GM21423 (cell line): Measurements from ENCODE around the gene SPDYE2.
A peak's percentile ranks its signal among the peaks of the same experiment; 100 is the strongest.
"Not testable (repeated sequence)": the region's sequence is repeated elsewhere in the genome, so short reads cannot be mapped to it uniquely, and the experiment has no call there.

Source experiments
- ATAC-seq: cut with Tn5 transposase; IDR thresholded peaks from one replicate; pipeline ENCODE4 v1.9.1; 2021; ENCODE audit warnings: mild to moderate bottlenecking, moderate library complexity; ENCODE audit not compliant: unreplicated experiment

Gene SPDYE2, protein sequence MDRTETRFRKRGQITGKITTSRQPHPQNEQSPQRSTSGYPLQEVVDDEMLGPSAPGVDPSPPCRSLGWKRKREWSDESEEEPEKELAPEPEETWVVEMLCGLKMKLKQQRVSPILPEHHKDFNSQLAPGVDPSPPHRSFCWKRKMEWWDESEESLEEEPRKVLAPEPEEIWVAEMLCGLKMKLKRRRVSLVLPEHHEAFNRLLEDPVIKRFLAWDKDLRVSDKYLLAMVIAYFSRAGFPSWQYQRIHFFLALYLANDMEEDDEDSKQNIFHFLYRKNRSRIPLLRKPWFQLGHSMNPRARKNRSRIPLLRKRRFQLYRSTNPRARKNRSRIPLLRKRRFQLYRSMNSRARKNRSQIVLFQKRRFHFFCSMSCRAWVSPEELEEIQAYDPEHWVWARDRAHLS

DNA sequence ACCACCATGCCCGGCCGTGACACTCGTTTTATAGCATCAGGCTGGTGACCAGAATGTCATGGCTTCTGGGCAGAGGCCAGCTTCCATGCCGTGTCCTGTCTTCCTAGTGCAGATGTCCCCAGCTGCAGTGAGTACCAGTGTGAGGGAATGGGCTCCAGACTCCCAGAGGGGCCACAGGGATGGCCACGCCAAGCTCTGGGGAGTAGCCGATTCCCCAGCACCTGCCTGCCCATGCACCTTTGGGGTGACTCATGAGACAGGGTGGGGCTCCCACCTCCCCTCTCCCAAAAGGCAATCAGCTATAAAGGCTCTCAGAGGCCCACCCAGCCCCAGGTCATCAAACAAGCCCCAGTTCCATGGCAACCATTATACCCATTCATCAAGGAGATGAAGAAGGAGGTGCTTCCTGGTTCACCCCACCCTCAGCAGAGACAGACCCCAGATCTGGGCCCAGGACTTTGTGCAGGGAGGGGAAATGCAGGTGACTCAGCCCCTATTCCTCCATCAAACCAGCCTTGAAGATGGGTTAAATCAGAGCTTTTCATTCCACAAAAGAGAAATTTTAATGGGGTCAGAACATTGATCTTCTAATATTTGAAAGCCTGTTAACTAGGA, at the start of gene SPDYE2:
Gene SPDYE2, plus strand, starts transcription at position 419 of the 615 bp plus-strand sequence. CDS start 2,030 bp downstream, outside the sequence.
- not testable (repeated sequence) for ATAC-seq

DNA sequence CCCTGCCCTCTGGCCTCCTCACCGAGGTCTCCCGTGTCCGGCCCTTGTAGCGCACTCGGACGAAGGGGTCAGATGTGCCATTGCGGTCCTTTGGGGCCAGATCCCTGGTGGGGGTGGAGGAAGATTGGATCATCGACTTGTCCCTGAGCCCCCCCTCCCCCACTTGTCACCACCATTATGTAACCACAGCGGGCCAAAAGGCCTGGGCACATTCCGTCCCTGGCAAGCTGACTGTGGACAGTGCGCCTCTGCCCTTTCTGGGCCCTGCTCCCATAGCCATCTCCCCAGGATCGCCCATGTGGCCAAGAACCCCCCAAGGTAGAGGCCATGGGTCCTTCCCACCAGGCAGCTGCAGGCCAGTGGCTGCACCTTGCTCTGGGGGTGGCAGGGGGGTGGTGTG, 47.9 kb upstream of the SPDYE2 start:
- not testable (repeated sequence) for ATAC-seq

DNA sequence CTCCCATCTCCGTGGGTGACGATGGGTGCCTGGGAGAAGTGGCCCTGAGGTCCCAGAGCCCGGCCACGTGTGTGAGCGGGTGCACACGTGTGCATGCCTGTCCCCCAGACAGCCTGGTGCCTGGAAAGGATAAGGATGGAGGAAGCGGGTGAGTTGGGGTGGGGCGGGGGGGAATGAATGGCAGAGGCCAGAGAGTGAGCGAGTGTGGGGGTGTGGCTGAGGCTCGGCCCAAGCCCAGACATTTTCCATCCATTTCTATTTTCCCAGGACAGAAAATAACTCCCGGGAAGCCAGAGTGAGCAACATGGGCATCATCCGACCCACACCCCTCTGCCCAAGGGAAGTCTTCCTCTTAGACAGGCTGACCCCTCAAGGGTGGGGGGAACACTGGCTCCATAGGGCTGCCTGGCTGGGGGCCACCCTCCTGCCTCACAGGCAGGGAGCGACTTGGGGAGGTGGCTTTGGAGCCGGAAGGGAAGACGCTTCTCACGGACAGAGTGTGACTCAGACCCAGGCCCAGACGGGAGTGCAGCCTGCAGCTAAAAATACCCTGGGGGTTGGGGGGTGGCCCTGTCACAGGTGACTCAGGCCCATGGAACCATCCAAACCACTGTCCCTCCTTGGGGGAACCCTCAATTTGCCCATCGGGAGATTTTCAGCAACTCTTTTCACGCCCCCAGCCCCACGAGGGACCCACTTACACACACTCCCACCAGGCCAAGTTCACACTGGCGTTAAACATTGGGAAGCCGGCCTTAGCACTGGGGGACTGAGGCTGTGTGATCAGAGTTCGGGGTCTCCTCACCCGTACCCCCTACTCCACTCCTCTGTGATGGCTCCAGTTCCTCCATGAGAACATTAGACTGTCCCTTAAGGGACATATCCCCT, 45.5 kb upstream of the SPDYE2 start:
- not testable (repeated sequence) for ATAC-seq

DNA sequence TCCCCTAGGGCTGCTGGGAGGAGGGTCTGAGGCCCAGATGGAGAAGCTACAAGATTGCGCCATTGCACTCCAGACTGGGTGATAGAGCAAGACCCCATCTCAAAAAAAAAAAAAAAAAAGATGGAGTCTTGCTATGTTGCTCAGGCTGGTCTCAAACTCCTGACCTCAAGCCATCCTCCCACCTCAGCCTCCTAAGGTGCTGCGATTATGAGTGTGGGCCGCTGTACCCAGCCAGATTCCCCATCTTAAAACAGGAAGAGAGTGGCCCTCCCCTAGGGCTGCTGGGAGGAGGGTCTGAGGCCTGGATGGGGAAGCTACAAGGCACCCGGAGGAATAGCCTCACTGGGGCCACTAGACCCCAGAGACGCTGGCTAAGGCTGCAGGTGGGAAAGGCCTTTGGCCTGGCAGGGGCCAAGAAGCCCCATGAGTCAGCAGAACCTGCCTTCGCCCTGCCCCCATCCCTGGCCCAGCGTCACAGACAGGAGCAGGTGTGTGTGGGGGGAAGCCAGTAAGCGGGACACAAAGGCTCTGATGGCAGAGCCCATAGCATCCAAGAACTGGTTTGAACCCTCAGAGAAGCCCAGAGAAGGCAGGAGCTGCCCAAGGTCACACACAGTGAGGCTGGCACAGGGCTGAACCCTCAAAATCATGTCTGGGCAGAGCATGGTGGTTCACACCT, 43.5 kb upstream of the SPDYE2 start:
- not testable (repeated sequence) for ATAC-seq

DNA sequence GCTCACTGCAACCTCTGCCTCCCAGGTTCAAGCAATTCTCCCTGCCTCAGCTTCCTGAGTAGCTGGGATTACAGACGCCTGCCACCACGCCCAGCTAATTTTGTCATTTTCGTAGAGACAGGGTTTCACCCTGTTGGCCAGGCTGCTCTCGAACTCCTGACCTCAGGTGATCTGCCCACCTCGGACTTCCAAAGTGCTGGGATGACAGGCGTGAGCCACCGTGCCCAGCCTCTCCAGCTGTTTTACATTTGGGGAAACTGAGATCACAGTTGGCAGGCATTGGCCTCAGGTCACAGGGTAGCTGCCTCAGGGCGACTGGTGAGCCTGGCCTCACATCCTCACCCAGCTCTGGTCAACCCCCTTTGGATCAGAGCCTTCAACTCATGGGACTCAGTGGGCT, 40.5 kb upstream of the SPDYE2 start:
- not testable (repeated sequence) for ATAC-seq

DNA sequence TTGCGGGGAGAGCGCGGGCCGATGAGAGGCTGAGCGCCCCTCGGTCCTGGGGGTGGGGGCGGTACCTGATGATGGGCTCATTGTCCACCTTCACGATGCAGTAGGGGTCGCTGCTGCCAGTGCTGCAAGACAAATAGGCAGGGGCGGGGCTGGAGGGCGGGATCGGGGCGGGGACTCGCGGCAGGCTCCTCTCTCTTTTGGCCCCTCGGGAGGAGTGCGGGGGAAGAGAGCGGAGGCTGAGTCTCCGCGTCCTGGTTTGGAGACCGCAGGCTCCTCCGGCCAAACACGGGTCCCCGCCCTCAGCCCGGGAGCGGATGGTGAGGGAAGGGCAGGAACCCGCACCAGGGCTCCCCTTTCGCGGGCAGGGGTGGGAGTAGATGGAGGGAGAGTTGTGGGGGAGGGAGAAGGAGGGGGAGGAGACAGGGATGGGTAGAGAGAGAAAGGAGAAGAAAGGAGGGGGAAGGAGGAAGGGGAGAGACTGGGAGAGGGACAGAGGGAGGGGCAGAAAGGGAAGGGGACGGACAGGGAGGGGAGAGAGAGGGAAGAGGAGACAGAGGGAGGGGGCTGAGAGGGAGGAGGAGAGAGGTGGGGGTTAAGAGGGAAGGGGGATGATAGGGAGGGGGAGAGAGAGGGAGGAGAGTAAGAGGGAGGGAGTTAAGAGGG, 39.0 kb upstream of the SPDYE2 start:
- ATAC-seq: peak; percentile 38

DNA sequence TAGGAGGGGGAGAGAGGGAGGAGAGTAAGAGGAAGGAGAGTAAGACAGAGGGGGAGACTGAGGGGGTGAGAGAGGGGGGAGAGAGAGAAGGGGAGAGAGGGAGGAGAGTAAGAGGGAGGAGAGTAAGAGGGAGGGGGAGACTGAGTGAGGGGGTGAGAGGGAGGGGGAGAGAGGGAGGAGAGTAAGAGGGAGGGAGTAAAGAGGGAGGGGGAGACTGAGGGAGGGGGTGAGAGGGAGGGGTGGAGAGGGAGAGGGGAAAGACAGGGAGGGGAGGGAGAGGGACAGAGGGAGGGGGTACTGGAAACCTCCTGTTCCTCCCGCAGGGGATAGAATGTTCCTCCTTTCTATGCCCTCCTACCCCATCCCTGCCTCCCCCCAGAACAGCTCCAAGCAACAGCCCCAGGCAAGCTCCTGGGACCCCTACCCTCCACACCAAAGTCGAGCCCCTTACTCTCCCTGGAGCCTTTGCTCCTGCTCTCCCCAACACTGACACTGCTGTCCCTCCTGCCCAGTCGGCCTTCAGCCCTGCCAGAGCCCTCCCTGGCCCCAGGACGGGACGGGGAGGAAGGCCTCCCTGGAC, 38.3 kb upstream of the SPDYE2 start:
- not testable (repeated sequence) for ATAC-seq

DNA sequence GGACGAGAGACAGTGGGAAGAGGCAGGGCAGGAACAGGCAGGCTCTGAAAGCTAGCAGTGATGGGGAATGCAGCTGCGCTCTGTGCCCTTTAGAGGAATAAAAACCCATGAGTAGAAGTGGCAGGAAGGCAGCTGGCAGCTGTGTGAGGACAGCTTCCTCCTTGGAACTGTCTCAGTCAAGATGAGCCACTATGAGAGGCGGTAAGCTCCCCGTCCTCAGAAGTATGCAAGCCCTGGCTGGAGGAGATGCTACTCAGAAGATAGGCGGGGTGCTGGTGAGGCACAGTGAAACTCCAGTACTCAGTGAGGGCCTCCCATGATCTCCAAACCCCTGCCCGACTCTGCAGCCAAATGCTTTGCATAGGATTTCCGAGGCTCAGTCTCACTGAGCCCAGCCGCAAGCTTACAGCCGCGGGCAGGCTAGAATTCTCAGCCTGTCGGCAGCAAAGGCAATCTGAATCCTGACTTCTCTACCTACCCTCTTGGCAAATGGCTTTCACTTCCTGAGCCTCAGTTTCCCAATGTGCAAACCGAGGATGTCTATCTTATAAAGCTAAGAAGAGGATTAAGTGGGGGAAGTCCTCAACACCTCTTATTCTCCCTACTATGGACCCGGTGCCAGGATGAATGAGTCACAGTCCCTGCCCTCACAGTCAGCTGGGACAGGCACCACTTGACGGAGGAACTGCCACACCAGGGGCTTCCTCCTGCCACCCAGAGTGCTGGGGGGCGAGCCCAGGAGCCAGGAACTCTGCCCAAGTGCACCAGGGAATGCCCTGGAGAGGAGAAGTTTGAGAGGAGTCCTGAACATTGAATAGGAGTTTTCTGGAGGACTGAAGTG, 35.9 kb upstream of the SPDYE2 start:
- ATAC-seq: peak; percentile 62

DNA sequence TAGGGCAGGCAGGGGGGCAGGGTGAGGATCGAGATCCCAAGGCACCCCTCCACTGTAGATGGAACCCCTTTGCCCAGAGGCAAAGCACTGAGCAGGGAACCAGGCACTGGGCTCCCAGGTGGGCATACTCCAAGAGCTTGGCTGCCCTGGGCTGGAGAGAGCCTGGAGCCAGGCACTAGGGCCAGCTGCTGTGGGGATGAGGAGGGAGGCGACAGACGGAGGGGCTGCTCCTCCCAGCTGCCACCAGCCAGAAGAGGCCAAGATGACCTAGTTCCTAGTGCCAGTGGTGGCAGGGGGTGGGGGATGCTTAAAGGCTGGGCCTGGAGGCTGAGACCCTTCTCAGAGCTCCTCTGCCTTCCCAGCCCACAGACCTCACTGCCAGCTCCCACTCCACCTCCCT, 35.1 kb upstream of the SPDYE2 start:
- ATAC-seq: not testable (repeated sequence)

DNA sequence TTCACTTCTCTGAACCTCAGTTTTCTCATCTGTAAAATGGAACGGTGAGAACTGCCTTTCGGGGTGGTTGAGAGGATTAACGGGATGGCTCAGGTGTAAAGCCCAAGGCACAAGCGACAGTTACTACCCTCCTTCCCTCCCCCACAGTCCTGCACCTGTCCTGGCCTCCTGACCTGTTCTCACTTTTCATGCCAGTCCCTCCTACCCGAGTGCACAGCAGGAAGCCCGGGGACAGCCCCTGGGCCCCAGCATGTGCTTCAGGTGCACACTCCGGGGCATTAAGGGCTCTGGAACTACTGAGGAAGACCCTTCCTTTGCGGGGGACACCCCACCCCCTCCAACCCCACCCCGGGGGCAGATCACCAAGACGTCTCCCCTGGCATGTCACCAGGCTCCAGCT, 34.1 kb upstream of the SPDYE2 start:
- not testable (repeated sequence) for ATAC-seq

DNA sequence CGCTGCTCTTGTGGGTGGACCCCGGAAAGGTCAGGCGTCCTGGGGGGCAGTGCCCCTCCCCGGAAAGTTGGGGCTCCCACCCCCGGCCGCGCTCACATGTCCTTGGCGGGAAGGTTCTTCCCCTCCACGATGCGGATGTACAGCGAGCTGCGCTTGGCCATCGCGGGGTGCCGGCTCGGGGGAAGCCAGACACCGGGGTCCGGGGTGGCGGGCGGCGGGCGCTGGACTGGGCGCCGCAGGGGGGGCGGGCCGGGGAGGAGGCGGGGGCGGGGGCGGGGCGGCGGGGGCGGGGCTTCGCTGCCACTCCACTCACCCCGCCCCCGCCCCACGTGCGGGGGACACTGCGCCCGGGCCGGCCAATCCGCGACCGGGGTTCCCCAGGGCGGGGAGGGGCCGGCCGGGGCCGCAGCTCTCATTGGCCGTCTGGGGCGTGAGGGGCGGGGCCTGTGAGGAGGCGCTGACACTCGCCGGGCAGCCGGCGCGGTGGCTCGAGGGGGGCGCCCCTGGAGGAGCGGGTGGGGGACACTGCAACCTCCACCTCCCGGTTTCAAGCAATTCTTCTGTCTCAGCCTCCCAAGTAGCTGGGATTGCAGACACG, 33.4 kb upstream of the SPDYE2 start, which contains the start of gene RASA4B:
Gene RASA4B, minus strand, starts transcription at position 228 of the 598 bp plus-strand sequence. Its CDS starts 67 bp downstream, at position 161.
- ATAC-seq: peak; percentile 67

DNA sequence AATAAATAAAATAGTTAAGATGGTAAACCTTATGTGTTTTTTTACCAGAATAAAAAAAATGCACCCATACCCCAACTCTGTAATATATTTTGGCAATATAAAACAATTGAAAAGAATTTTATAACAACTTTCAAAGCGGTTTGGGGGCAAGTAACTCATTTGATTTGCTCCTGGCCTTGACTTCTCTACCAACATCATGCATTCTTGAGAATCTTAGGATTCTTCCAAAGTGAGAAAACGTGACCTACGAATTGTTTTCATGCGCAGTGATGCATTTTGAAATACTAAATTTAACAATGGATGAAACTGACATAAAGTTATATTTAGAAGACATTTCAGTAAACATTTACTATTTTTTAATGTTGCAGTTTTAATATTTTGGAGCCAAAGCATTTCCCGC, 30.2 kb upstream of the SPDYE2 start:
- ATAC-seq: not testable (repeated sequence)

DNA sequence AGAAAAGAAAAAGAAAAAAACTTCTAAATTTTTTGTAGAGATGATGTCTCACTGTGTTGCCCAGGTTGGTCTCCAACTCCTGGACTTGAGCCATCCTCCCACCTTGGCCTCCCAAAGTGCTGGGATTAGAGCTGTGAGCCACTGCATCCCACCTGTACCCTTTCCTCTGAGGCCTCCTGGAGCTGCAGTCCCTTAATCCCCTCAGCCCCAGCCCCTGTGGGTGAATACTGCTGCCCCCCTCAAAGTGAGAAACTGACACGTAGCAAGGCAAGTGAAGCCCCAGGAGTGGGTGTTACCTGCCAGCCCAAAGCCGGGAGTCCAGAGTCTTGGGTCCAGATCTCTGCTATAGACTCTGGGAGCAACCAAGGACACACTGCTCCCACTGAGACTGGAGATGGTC, 26.2 kb upstream of the SPDYE2 start:
- not testable (repeated sequence) for ATAC-seq

DNA sequence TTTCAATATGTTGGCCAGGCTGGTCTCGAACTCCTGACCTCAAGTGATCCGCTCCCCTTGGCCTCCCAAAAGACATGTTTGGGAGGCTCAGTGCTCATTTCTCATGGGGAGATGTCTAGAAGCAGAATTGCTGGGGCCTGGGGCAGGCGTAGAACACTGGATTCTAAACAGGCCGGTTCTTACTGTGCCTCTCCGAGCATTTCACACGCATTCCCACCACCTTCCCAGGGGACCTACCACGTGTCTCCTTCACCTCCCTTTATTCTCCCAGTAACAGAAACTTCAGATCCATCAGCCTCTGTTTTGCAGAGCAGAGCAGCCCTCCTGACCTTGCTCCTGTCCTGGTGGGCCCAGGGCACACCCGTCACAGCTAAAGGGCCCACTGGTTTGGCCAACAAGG, 23.8 kb upstream of the SPDYE2 start:
- ATAC-seq: not testable (repeated sequence)

DNA sequence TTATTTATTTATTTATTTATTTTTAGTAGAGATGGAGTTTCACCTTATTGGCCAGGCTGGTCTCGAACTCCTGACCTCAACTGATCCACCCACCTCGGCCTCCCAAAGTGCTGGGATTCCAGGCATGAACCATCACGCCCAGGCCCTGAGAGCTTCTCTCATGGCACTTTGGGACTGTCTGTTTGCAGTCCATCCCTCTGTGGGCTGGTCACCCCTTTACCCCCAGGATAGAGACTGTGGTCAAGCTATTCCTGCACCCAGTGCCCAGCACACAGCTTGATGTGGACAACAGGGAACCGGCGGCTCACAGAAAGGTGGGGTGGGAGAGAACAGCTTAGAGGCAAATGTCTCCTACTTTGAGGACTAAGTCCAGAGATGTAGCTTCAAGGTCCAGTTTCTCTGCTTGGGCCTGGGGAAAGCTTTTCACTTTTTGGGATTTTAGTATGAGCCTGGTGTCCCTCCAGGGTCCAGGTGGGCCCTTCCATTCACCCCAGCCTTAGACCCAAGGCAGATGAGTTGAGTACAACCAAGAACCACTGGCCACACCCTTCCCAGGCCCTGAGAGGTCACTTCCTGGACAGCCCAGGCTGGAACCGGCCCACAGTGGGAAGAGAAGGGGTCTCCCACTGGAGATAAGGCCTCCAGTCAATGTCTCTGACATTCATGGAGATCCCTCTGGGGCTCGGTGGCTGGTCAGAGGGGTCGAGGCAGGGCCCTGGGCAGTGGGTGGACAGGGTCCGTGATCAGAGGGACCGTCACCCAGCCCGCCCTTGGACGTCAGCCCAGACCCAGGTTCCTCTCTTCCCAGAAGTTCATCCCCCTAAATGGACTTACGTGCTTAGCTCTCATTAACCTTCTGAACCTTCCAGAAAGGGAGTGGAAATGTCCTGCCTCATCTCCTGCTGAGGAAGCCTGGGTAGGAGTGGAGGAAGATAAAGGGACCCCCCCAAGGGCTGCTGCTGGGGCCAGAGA, 22.9 kb upstream of the SPDYE2 start:
- ATAC-seq: not testable (repeated sequence)

DNA sequence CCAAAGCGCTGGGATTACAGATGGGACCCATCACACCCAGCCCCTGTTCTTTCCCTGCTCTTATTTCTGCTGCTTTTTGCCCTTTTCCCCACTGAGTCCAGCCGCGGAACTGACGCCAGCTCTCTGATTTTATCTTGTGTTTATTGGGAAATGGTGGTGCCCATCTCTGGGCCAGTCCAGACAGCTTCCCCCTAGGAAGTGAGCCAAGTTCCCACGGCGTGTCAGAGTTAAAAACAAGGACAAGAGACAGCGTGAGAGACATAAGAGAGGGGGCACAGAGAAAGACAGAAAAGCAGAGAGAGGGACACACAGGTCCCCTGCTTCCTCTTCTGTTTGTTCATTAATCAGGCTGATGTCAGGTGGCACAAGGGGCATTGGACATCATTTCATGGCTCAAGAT, 19.4 kb upstream of the SPDYE2 start:
- ATAC-seq: not testable (repeated sequence)

DNA sequence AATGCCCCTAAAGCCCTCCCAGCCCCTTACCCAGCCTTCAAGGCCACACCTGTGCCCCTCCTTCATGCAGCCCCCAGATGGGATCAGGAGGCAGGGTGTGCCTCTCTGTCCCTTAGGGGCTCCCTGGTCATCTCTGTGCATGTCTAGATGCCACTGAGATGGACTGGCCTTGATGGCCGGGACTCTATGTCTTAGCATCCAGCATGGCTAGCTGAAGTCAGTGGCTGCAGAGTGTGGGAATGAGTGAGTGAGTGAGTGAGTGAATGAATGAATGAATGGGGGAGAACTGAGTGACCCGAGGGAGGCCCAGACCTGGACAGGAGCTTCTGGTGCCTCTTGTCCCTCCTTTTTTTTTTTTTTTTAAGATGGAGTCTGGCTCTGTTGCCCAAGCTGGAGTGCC, 18.9 kb upstream of the SPDYE2 start:
- ATAC-seq: not testable (repeated sequence)
